SIG-M5 treated with dmso at 0.1 percent for 504 hours (cell line): ENCODE measurements around the gene SETD7.

Experiments
- DNase-seq: peaks from one replicate; lab custom pipeline; 2025; ENCODE audit not compliant: unreplicated experiment; lab: John Stamatoyannopoulos, UW

The SETD7 gene

GRCh38 chr4:139552517-139553307, 3.3 kb downstream of the SETD7 start:
- DNase-seq, result no peak

DNA sequence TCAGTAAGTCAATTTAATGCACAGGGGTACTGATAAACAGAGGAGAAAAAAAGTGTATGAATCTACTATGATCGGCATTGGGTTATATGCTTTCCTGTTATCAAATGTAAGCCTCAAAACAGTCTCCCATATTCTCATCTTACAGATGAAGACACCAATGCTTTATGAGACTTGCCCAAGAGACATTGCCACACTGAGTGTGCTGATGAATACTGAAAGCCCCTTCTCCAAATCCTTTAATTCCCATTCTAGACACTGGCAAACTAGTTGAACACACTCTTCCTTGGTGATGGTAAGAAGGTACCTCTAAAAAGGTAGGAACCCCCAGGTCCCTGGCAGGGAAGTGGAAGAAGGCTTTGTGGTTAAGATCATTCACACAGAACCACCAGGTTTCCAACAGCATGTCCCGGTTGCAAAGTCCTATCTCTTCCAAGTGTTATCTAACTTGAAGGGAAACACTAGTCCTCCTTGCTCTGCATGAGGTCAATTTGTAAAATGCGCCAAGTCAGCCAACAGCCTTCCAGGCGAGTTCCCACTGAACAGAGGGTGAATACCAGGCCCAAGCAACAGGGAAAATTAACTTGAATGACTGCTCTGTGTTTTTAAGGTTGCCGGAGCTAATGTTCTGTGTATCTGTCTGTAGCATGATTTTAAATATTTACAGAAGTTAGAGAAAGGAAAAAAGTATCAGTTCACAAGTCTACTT, 5.1 kb downstream of the SETD7 start:
- no peak for DNase-seq

DNA sequence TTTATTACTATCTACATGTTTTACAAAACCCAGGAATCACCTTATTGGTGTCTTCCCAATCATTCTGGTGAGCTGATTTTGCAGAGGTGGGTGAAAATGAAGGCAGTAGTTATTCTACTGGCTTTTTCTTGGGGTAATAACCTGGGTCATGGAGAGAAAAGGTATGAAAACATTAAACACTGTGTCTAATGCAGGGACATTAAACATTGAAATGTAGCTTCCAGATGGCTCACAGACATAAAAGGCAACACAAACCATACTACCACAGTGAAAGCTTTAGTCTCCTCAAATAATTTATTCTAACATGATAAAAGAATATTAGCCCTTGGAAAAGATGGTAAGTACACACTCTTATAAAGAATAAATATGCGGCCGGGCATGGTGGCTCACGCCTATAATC, 8.0 kb downstream of the SETD7 start:
- no peak for DNase-seq

DNA sequence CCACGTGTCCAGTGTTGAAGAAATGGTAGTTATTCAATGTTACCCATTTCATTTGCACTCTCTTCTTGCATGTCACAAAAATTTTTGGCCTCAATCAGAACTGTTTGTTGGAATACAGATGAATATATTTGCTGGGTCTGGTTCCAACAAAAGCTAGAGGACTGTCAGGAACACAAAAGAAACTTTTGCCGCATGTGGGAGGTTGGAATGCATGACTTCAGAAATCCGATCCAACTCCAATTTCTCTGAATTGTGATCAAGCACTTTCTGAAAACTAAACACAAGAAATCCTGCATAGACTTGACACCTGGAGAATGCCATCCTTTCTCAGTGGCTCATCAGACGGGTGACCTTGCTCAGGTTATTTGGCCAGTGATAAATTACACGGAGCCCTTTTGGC, 15.4 kb downstream of the SETD7 start:
- DNase-seq, result no peak

GRCh38 chr4:139540161-139540560, 15.9 kb downstream of the SETD7 start:
- no peak for DNase-seq

- no peak for DNase-seq
These were observed 18.7 kb downstream of the SETD7 start for GRCh38 chr4:139537292-139537691.

DNA sequence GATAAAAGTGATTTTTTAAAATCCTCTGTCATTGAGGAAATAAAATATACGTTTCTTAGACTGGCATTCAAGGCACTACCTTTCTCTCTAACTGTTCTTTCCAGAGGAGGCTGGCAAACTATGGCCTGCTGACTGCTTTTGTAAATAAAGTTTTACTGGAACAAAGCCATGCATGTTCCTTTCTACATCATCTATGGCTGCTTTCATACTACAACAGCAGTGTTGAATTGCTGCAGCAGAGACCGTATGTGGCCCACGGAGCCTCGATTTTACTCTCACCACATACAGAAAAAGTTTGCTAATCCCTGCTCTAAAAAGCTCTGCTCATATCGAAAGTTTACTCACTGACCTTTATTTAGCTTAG, 20.2 kb downstream of the SETD7 start:
- no peak for DNase-seq

GRCh38 chr4:139535228-139535870, 20.7 kb downstream of the SETD7 start:
- no peak for DNase-seq

DNA sequence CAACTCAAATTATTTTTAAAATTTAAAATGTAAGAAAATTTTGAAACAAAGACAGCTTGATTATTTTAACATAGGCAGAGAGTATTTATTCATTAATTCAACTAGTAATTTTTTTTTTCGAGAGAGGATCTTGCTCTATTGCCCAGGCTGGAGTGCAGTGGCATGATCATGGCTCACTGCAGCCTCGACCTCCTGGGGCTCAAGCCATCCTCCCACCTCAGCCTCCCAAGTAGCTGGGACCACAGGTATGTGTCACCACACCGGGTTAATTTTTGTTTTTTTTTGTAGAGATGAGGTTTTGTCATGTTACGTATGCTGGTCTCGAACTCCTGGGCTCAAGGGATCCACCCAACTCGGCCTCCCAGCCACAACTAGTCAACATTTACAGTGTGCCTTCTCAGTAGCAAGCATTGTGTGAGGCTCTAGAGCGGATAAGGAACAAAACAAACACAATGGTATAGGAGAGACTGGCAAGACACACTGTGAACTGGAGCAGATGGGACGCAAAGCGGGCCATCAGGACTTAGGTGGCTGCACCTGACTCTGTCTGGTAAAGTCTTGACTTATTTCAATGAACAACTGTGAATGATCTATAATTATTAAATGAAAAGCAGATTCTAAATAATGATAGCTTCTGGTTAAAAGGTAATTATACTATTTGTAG, 21.6 kb downstream of the SETD7 start:
- no peak for DNase-seq

DNA sequence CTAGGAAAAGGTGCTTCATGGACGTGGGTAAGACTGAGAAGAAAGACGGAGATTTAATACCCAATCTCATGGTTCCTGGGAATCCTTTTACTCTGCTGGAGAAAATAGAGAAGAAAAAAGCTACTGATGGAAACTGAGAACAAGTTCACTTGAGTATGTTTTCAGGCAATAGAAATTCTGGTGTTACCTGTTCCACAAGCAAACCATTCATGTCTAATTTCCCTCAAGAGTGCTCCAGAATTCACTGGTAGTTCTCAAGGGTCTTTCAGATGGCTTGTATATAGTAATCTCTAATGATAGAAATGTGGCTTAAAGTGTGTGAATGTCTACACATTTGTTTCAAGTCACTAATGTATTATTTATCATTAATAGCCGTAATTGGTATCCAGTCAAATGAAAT, 22.5 kb downstream of the SETD7 start:
- no peak for DNase-seq

- no peak for DNase-seq
These were observed 23.1 kb downstream of the SETD7 start for GRCh38 chr4:139532947-139533346.

- peak; percentile 46 for DNase-seq
These were observed 25.1 kb downstream of the SETD7 start for GRCh38 chr4:139530833-139531427.

DNA sequence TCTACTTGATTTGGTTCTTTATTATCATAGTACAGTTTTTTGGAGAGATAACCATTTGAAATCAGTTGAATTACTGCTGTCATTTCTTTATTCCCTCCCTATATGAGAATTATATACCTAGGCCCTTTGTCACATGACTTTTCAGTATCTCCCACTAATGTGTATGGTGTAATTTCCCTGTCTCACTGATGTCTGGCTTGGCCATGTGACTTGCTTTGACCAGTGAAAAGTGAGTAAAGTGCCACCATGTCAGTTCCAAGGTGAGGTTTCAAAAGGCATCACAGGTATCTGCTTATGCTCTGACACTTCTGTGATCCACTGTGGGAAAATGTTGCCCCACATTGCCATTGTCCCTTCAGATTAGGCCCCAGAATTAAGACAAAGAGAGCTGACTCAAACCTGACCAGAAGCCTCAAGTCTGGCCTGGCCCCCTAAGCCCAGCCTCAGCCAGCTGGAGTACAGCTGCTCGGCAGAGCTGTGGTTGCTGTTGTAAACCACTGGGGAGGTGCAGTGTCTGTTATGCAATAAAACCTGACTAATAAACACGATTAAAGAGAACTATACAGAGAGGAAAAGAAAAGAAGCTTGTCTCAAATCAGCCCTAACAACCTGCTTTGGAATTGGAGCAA, 27.5 kb downstream of the SETD7 start:
- peak; percentile 65 for DNase-seq

DNA sequence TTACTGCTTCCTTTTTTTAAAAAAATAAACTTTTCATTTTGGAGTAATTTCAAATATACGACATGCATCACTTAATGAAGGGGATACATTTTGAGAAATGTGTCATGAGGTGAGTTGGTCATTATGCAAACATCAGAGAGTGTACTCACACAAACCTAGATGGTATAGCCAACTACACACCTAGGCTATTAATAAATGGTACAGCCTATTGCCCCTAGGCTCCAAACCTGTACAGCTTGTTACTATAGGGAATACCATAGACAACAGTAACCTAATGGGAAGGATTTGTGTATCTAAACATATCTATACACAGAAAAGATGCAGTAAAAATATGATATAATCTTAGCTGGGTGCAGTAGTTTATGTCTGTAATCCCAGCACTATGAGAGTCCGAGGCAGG, 29.1 kb downstream of the SETD7 start:
- peak; percentile 15 for DNase-seq

GRCh38 chr4:139525414-139525813, 30.6 kb downstream of the SETD7 start:
- DNase-seq, result no peak

- DNase-seq, result no peak
These were observed 31.9 kb downstream of the SETD7 start for GRCh38 chr4:139524062-139524631.

GRCh38 chr4:139523076-139523475, 32.9 kb downstream of the SETD7 start:
- no peak for DNase-seq

DNA sequence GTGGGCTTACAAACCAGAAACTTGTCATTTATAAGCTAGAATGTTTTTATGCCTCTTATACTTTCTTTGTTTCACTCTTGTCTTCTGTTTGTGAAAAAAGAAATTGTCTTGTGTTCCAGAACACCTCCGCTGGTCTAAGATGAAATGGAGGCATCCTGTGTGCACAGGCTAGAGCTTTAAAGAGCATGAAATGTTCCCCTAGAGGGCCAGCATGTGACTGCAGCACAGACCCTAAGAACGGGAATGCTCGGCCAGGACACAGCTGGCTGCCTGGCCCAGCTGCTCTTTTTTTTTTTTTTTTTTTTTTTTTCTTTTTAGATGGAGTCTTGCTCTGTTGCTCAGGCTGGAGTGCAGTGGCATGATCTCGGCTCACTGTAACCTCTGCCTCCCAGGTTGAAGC, 33.6 kb downstream of the SETD7 start:
- no peak for DNase-seq

GRCh38 chr4:139521754-139522401, 34.1 kb downstream of the SETD7 start:
- peak; percentile 63 for DNase-seq

DNA sequence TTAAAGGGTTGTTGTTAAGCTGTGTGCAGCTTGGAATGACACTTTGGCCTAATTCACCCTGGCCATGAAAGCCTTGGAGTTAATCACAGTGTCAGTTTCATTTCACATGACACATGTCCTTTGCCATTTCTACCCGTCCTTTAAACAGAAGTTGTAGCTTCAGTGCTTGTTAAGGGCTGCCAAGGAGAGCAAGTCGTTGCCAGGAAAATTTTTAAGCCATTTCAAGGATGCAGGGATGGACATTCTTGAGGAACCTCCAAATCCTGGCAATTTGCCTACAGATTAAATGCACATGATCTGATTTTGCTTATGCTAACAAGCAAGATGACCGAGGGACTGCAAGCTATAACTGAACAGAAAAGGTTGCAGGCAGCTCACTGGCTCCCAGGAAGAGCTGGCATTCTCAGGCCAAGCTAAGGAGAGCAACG, 40.5 kb downstream of the SETD7 start:
- DNase-seq, result no peak
